GM21717 (cell line): Measurements from ENCODE around the gene F8.

Source experiments
- ATAC-seq: cut with Tn5 transposase; IDR thresholded peaks from one replicate; pipeline ENCODE4 v1.9.1; 2021; ENCODE audit warnings: mild to moderate bottlenecking, moderate library complexity; ENCODE audit not compliant: unreplicated experiment

The F8 gene

DNA sequence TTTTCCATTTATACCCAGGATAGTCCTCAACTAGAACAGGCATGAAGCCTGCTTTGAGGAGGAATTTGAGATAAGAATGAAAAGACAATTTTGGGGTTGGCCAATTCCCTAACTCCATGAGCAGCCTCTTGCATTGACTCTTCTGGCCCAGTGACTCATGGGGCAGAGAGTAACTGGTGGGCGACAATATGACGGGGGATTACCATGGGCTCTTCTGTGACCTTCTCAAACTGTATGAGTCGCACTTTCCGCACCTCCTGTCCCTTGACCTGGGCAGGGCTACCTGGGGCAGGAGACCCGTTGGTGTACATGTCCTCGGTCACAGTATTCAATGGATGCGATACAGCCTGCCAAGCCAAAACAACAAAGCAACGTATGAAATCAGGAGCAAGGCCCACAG, 230.6 kb downstream of the F8 start:
- no peak for ATAC-seq

DNA sequence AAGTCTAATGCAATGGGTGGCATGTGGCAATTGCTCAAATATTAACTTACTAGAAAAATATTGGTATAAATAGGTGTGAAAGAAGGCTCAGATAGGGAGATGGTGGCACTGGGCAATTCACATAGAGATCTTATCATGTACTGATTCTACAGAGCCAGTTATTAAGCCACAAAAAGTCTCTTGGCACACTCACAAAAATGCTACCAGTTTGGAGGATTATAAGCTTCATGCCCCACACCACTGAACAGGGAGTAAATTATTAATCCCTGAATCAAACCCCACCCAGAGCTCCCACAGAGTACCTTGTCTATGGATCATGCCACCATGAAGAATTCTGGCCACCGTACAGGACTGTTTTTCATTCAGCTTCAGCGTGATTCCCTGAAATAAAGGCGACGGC, 231.1 kb downstream of the F8 start:
- no peak for ATAC-seq
